Measurements from ENCODE around the gene SLC12A2. TPM values are rescaled to one million over a fixed set of nuclear protein-coding genes. Genes with fewer than 3 reads are reported as not detected.

SLC12A2 gene
- total RNA-seq, 1 experiment from 2014 or later = 36.9 TPM

- Histone ChIP-seq H3K4me1 (ENCODE audit: control insufficient read depth, insufficient read depth, low read length) (no peaks in the 10 kb centered on the region), H3K9me3 (ENCODE audit: control insufficient read depth, insufficient read depth, low read depth, low read length) (no peaks in the 10 kb centered on the region), H3K27ac (ENCODE audit: low read length) (no peak overlapping the region), H3K4me3 (ENCODE audit: low read depth in 2 of 2, low read length in 2 of 2) (no peak overlapping the region), H3K36me3 (ENCODE audit: control insufficient read depth, insufficient read depth, low read length) (peaks cover 5% of the 10 kb centered on the region; the same call in 1 of the 2 replicates), H3K27me3 (ENCODE audit: control insufficient read depth, insufficient read depth, low read length) (no peaks in the 10 kb centered on the region)
- intact Hi-C loops (cut with micrococcal nuclease; ENCODE audit: unreplicated experiment) = no loop called here
- ATAC-seq (no peak), DNase-seq (ENCODE audit: low read depth, low spot score) (no peak)
- CTCF ChIA-PET = interaction anchor here (0.6 kb wide), 1 partner anchor 1124 kb away, joined by 3 read pairs; no protein-coding TSS in a partner anchor
- in situ Hi-C loops (cut with HindIII; ENCODE audit: low pct_unique_long_range_greater_than_20kb, low sequenced_read_pairs) = no loop called here
- POLR2A ChIA-PET = no interaction called here
- no TSS peak for BruUV-seq (replicated peaks)
- TF ChIP-seq SIN3A (IDR thresholded peaks at IDR 0.05; ENCODE audit: borderline replicate concordance, insufficient read depth, low read depth, low read length) (no peak), TCF7L2 (IDR thresholded peaks at IDR 0.05; ENCODE audit: low read depth, low read length) (no peak)
These were observed 71.4 kb downstream of the SLC12A2 start for GRCh38 chr5:128154943-128155342.

- no peak overlapping the region for H3K27ac ChIP-seq (ENCODE audit: low read length)
- no peaks in the 10 kb centered on the region for H3K27me3 ChIP-seq (ENCODE audit: control insufficient read depth, insufficient read depth, low read length)
- no peaks in the 10 kb centered on the region for H3K4me1 ChIP-seq (ENCODE audit: control insufficient read depth, insufficient read depth, low read length)
- ChIA-PET POLR2A (no interaction called here), CTCF (no interaction called here)
- intact Hi-C loops (cut with micrococcal nuclease; ENCODE audit: unreplicated experiment) = no loop called here
- no peak for TF ChIP-seq SIN3A (IDR thresholded peaks at IDR 0.05; ENCODE audit: borderline replicate concordance, insufficient read depth, low read depth, low read length)
- no peak for TF ChIP-seq TCF7L2 (IDR thresholded peaks at IDR 0.05; ENCODE audit: low read depth, low read length)
- TF ChIP-seq, protein P1, sequence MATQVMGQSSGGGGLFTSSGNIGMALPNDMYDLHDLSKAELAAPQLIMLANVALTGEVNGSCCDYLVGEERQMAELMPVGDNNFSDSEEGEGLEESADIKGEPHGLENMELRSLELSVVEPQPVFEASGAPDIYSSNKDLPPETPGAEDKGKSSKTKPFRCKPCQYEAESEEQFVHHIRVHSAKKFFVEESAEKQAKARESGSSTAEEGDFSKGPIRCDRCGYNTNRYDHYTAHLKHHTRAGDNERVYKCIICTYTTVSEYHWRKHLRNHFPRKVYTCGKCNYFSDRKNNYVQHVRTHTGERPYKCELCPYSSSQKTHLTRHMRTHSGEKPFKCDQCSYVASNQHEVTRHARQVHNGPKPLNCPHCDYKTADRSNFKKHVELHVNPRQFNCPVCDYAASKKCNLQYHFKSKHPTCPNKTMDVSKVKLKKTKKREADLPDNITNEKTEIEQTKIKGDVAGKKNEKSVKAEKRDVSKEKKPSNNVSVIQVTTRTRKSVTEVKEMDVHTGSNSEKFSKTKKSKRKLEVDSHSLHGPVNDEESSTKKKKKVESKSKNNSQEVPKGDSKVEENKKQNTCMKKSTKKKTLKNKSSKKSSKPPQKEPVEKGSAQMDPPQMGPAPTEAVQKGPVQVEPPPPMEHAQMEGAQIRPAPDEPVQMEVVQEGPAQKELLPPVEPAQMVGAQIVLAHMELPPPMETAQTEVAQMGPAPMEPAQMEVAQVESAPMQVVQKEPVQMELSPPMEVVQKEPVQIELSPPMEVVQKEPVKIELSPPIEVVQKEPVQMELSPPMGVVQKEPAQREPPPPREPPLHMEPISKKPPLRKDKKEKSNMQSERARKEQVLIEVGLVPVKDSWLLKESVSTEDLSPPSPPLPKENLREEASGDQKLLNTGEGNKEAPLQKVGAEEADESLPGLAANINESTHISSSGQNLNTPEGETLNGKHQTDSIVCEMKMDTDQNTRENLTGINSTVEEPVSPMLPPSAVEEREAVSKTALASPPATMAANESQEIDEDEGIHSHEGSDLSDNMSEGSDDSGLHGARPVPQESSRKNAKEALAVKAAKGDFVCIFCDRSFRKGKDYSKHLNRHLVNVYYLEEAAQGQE (IDR thresholded peaks at IDR 0.05; ENCODE audit: insufficient read depth in 1 of 2, low read depth in 2 of 2, low read length in 1 of 2) = no peak
- TF ChIP-seq POLR2AphosphoS5 (IDR thresholded peaks at IDR 0.05; ENCODE audit: low read depth, low read length) = no peak
- no peak for TF ChIP-seq CTCF (IDR thresholded peaks at IDR 0.05)
- no peak overlapping the region for H3K4me3 ChIP-seq (ENCODE audit: low read depth in 2 of 2, low read length in 2 of 2)
- H3K36me3 ChIP-seq (ENCODE audit: control insufficient read depth, insufficient read depth, low read length) = peaks cover 3% of the 10 kb centered on the region; the same call in 1 of the 2 replicates
- no TSS peak for BruUV-seq (replicated peaks)
- no peak for ATAC-seq
- in situ Hi-C loops (cut with HindIII; ENCODE audit: low pct_unique_long_range_greater_than_20kb, low sequenced_read_pairs) = no loop called here
- DNase-seq (ENCODE audit: low read depth, low spot score) = no peak
- H3K9me3 ChIP-seq (ENCODE audit: control insufficient read depth, insufficient read depth, low read depth, low read length) = no peaks in the 10 kb centered on the region
These were observed 72.2 kb downstream of the SLC12A2 start for GRCh38 chr5:128155776-128156175.

GRCh38 chr5:128156521-128156920 is 73.0 kb downstream of the SLC12A2 start:
- in situ Hi-C loops (cut with HindIII; ENCODE audit: low pct_unique_long_range_greater_than_20kb, low sequenced_read_pairs) = no loop called here
- no TSS peak for BruUV-seq (replicated peaks)
- POLR2A ChIA-PET = no interaction called here

More at GRCh38 chr5:128156521-128156920, 73.0 kb downstream of the SLC12A2 start:
- no peak for ATAC-seq
- TF ChIP-seq SIN3A (IDR thresholded peaks at IDR 0.05; ENCODE audit: borderline replicate concordance, insufficient read depth, low read depth, low read length) (no peak), CTCF (IDR thresholded peaks at IDR 0.05) (no peak), TCF7L2 (IDR thresholded peaks at IDR 0.05; ENCODE audit: low read depth, low read length) (no peak), POLR2AphosphoS5 (IDR thresholded peaks at IDR 0.05; ENCODE audit: low read depth, low read length) (no peak)
- TF ChIP-seq, protein P1 (IDR thresholded peaks at IDR 0.05; ENCODE audit: insufficient read depth in 1 of 2, low read depth in 2 of 2, low read length in 1 of 2) = no peak
- Histone ChIP-seq H3K4me1 (ENCODE audit: control insufficient read depth, insufficient read depth, low read length) (no peaks in the 10 kb centered on the region), H3K4me3 (ENCODE audit: low read depth in 2 of 2, low read length in 2 of 2) (no peak overlapping the region), H3K36me3 (ENCODE audit: control insufficient read depth, insufficient read depth, low read length) (peaks cover 3% of the 10 kb centered on the region; the same call in 1 of the 2 replicates), H3K27me3 (ENCODE audit: control insufficient read depth, insufficient read depth, low read length) (no peaks in the 10 kb centered on the region), H3K9me3 (ENCODE audit: control insufficient read depth, insufficient read depth, low read depth, low read length) (no peaks in the 10 kb centered on the region), H3K27ac (ENCODE audit: low read length) (no peak overlapping the region)
- CTCF ChIA-PET = interaction anchor here (0.6 kb wide), 1 partner anchor 1162 kb away, joined by 4 read pairs; no protein-coding TSS in a partner anchor
- DNase-seq (ENCODE audit: low read depth, low spot score) = no peak
- intact Hi-C loops (cut with micrococcal nuclease; ENCODE audit: unreplicated experiment) = no loop called here

Data from Panc1 (cell line).